Gastrocnemius medialis (tissue), 4 donors: ENCODE data around the gene PDCD7.

Experiments
- POLR2A ChIP-seq, 2 donors: fragments of 450-650 bp; IDR thresholded peaks; one replicate each; pipeline ENCODE4 v1.6.1; 2017; ENCODE audit warnings: antibody characterized with exemption in 2 of 2, mild to moderate bottlenecking in 2 of 2, moderate library complexity in 2 of 2
- TF ChIP-seq, protein P1 (sequence below), 5 experiments: fragments of 450-650 bp in 3 of 5; fragments of 200-600 bp in 2 of 5; sonication (generic) in 2 of 5; IDR thresholded peaks in 4 of 5; conservative IDR thresholded peaks in 1 of 5; 1 replicate in 4 of 5; 2 replicates in 1 of 5; pipeline ENCODE4 v1.5.1; 2016 to 2019; ENCODE audit warnings: antibody characterized with exemption in 5 of 5, mild to moderate bottlenecking in 3 of 5, moderate library complexity in 3 of 5

GRCh38 chr15:65115086-65115485 is 18.5 kb downstream of the PDCD7 start, which contains the start of gene UBAP1L:
- TF ChIP-seq, protein P1, sequence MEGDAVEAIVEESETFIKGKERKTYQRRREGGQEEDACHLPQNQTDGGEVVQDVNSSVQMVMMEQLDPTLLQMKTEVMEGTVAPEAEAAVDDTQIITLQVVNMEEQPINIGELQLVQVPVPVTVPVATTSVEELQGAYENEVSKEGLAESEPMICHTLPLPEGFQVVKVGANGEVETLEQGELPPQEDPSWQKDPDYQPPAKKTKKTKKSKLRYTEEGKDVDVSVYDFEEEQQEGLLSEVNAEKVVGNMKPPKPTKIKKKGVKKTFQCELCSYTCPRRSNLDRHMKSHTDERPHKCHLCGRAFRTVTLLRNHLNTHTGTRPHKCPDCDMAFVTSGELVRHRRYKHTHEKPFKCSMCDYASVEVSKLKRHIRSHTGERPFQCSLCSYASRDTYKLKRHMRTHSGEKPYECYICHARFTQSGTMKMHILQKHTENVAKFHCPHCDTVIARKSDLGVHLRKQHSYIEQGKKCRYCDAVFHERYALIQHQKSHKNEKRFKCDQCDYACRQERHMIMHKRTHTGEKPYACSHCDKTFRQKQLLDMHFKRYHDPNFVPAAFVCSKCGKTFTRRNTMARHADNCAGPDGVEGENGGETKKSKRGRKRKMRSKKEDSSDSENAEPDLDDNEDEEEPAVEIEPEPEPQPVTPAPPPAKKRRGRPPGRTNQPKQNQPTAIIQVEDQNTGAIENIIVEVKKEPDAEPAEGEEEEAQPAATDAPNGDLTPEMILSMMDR (IDR thresholded peaks at IDR 0.05 in 4 of 5, conservative IDR thresholded peaks at IDR 0.05 in 1 of 5) = no peak
- TF ChIP-seq POLR2A (IDR thresholded peaks at IDR 0.05) = no peak
